Neural cell (in vitro differentiated cells): ENCODE results near the gene CSAD.
"Not testable (repeated sequence)": the region's sequence is repeated elsewhere in the genome, so short reads cannot be mapped to it uniquely, and the experiment has no call there.

ENCODE experiments used
- EP300 ChIP-seq: fragments of 450-650 bp; conservative IDR thresholded peaks from 2 replicates; pipeline ENCODE4 v1.6.1; 2014; ENCODE audit warnings: antibody characterized with exemption, mild to moderate bottlenecking, moderate library complexity; ENCODE audit not compliant: poor library complexity, severe bottlenecking
- POLR2AphosphoS5 ChIP-seq: IDR thresholded peaks from 2 replicates; pipeline ENCODE4 v1.6.1; 2012
- RAD21 ChIP-seq: fragments of 450-650 bp; conservative IDR thresholded peaks from 2 replicates; pipeline ENCODE4 v1.6.1; 2014; ENCODE audit warnings: antibody characterized with exemption, mild to moderate bottlenecking, moderate library complexity
- REST ChIP-seq: IDR thresholded peaks from 2 replicates; pipeline ENCODE4 v1.6.1; 2012; ENCODE audit warnings: borderline replicate concordance
- TAF1 ChIP-seq: IDR thresholded peaks from 2 replicates; pipeline ENCODE4 v1.6.1; 2012; ENCODE audit warnings: low read depth
- TF ChIP-seq, protein P1 (sequence below): fragments of 450-650 bp; IDR thresholded peaks from 2 replicates; pipeline ENCODE4 v1.5.1; 2014; ENCODE audit warnings: antibody characterized with exemption, mild to moderate bottlenecking, moderate library complexity; ENCODE audit not compliant: poor library complexity, severe bottlenecking

- TF ChIP-seq RAD21, REST, POLR2AphosphoS5, EP300, TAF1: not testable (repeated sequence)
- TF ChIP-seq, protein P1, sequence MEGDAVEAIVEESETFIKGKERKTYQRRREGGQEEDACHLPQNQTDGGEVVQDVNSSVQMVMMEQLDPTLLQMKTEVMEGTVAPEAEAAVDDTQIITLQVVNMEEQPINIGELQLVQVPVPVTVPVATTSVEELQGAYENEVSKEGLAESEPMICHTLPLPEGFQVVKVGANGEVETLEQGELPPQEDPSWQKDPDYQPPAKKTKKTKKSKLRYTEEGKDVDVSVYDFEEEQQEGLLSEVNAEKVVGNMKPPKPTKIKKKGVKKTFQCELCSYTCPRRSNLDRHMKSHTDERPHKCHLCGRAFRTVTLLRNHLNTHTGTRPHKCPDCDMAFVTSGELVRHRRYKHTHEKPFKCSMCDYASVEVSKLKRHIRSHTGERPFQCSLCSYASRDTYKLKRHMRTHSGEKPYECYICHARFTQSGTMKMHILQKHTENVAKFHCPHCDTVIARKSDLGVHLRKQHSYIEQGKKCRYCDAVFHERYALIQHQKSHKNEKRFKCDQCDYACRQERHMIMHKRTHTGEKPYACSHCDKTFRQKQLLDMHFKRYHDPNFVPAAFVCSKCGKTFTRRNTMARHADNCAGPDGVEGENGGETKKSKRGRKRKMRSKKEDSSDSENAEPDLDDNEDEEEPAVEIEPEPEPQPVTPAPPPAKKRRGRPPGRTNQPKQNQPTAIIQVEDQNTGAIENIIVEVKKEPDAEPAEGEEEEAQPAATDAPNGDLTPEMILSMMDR, result not testable (repeated sequence)
Observed at GRCh38 chr12:53178803-53179202, 1.9 kb downstream of the CSAD start.
